NCI-H2171 treated with DMSO at 0.1 percent for 48 hours (cell line): ENCODE data around the gene DIP2B.
A peak's percentile ranks its signal among the peaks of the same experiment; 100 is the strongest.
"Not testable (repeated sequence)": the region's sequence is repeated elsewhere in the genome, so short reads cannot be mapped to it uniquely, and the experiment has no call there.

Experiments used
- DNase-seq: peaks from one replicate; lab custom pipeline; 2025; lab: John Stamatoyannopoulos, UW

DIP2B gene

GRCh38 chr12:50550530-50551223 lies 45.9 kb downstream of the DIP2B start:
- no peak for DNase-seq

DNA sequence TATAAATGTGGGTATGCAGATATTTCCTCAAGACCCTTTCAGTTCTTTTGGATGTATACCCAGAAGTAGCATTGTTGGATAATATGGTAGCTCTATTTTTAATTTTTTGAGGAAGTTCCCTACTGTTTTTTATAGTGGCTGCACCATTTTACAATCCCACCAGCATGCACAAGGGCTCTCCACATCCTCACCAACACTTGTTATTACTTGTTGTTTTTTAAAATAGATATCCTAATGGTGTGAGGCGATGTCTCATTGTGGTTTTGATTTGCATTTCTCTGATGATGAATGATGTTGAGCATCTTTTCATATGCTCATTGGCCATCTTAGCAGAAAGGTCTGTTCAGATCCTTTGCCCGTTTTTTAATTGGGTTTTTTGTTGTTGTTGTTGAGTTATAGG lies 47.1 kb downstream of the DIP2B start:
- no peak for DNase-seq

GRCh38 chr12:50554651-50555050 lies 49.9 kb downstream of the DIP2B start:
- no peak for DNase-seq

- DNase-seq: no peak
These were observed 50.7 kb downstream of the DIP2B start for GRCh38 chr12:50555471-50555885.

GRCh38 chr12:50556273-50556672 lies 51.5 kb downstream of the DIP2B start:
- DNase-seq: no peak

DNA sequence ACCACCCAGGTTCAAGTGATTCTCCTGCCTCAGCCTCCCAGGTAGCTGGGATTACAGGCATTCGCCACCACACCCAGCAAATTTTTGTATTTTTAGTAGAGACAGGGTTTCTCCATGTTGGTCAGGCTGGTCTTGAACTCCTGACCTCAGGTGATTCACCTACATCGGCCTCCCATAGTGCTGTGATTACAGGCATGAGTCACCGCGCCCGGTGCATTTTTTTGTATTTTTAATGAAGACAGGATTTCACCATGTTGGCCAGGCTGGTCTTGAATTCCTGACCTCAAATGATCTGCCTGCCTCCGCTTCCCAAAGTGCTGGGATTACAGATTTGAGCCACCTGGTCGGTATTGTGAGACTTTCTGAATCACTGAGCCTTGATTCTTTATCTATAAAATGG lies 52.0 kb downstream of the DIP2B start:
- DNase-seq: not testable (repeated sequence)

- DNase-seq: no peak
These were observed 52.6 kb downstream of the DIP2B start for GRCh38 chr12:50557421-50557820.

- no peak for DNase-seq
These were observed 54.2 kb downstream of the DIP2B start for GRCh38 chr12:50558970-50559369.

DNA sequence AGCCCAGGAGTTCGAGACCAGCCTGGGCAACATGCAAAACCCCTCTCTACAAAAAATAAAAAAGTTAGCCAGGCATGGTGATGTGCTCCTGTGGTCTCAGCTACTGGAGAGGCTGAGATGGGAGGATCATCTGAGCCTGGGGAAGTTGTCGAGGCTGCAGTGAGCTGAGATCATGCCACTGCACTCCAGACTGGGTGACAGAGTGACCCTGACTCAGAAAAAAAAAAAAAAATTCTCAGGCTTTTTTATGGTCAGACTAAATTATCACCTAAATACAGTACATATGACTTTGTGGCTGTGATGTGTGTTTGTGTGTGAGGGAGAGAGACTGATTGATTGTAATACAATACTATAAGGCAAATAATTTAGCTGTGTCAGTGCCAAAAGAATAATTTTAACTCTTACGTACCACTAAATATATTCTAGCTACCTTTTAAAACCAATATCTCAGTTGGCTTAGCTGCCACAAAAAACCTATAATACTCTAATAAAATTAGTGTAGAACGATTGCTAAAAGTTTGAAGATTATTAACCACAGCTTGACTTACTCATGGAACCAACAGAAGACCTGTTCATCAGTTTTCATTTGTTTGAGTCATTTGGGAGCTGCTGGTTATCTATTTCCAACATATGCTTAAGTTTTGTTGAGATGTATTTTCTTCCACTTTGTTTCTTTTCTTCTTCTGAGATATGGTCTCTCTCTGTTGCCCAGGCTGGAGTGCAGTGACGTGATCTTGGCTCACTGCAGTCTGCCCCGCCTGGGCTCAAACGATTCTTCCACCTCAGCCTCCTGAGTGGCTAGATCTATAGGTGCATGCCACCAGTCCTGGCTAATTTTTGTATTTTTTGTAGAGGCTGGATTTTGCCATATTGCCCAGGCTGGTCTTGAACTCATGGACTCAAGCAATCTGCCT lies 58.0 kb downstream of the DIP2B start:
- no peak for DNase-seq

DNA sequence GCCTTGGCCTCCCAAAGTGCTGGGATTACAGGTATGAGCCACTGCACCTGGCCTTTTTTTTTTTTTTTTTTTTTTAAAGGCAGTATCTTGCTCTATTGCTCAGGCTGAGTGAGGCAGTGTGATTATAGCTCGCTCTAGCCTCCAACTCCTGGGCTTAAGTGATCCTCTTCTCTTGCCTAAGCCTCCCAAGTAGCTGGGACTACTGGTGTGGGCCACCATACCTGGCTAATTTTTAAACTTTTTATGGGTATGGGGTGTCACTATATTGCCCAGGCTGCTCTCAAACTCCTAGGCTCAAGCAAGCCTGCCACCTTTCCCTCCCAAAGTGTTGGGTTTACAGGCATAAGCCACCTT lies 58.6 kb downstream of the DIP2B start:
- DNase-seq: no peak

- DNase-seq: no peak
These were observed 59.6 kb downstream of the DIP2B start for GRCh38 chr12:50564237-50564947.

- DNase-seq: no peak
These were observed 60.1 kb downstream of the DIP2B start for GRCh38 chr12:50564948-50565297.

- no peak for DNase-seq
These were observed 61.3 kb downstream of the DIP2B start for GRCh38 chr12:50566066-50566465.

DNA sequence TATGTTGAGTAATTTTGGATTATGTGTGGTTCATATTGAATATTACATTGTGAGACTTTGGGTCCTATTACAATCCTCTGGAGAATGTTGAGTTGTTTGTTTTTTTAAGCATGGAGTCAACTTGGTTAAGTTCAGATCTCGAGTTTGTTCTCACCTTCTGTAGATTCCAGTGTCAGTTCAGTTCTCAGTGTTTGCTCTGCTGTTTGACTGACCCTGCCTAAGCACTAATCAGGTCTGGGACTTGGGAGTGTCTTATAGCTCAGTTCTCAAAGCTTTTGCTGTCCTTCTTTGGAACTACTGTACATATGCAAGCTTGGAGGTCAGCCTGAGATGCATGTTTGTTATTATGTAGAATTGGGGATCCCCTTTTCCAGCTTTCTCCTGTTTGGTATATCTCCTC lies 63.1 kb downstream of the DIP2B start:
- no peak for DNase-seq

GRCh38 chr12:50568338-50569091 lies 63.7 kb downstream of the DIP2B start:
- DNase-seq: no peak

DNA sequence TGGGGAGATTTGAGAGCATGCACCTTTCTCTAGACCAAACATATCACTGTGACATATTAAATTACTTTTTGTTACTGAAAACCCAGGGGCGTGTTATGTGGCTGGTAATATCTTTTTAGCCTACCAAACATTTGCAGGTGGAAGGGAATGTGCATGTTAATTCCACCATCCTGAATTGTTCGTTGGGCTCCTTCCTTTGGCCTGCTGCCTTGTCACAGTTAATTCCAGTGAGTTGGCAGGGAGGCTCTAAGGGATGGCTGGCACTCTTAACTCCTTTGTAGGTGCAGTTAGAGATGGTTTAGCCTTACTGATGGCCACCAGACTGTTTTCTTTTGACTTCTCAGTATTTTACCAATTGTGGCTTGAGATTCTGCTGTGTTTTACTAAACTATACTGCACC lies 64.5 kb downstream of the DIP2B start:
- DNase-seq: peak; percentile 35

DNA sequence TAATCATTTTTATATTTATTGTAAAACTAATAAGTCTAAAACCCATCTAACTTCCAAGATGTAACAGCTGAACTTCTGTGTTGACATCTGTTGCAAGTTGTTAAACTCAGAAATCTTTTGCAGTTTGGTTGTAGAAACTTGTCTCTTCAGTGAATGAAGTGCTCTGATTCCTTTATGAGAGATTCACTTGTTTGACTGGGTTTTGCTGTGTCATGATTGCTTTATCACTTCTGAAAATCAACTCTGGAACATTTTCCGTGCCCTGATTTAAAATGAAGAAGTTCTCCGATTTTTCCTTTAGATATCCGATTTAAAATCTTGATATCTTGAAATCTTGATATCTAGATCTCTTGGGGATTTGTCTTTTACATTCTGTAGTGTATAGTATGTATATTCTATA lies 65.1 kb downstream of the DIP2B start:
- DNase-seq: no peak

- DNase-seq: no peak
These were observed 67.0 kb downstream of the DIP2B start for GRCh38 chr12:50571786-50572185.

GRCh38 chr12:50572287-50572686 lies 67.5 kb downstream of the DIP2B start:
- DNase-seq: no peak

- no peak for DNase-seq
These were observed 68.0 kb downstream of the DIP2B start for GRCh38 chr12:50572760-50573159.

GRCh38 chr12:50573271-50573670 lies 68.5 kb downstream of the DIP2B start:
- DNase-seq: no peak
